Mucosa of stomach (tissue), 1 donor: Measurements from ENCODE around the gene REEP6.
"Not testable (repeated sequence)": the region's sequence is repeated elsewhere in the genome, so short reads cannot be mapped to it uniquely, and the experiment has no call there.

Source experiments
- H3K27me3 ChIP-seq: one replicate; pipeline ENCODE4 v1.7.0; 2013; ENCODE audit warnings: mild to moderate bottlenecking, low read length; ENCODE audit not compliant: control insufficient read depth, insufficient read depth
- H3K36me3 ChIP-seq: one replicate; pipeline ENCODE4 v1.7.0; 2013; ENCODE audit warnings: low read length; ENCODE audit not compliant: control insufficient read depth, insufficient read depth
- H3K4me1 ChIP-seq: one replicate; pipeline ENCODE4 v1.7.0; 2013; ENCODE audit warnings: mild to moderate bottlenecking, low read length; ENCODE audit not compliant: control insufficient read depth, insufficient read depth
- H3K4me3 ChIP-seq: one replicate; pipeline ENCODE4 v1.7.0; 2013; ENCODE audit warnings: low read length
- H3K9ac ChIP-seq: one replicate; pipeline ENCODE4 v1.7.0; 2013; ENCODE audit warnings: mild to moderate bottlenecking, low read length, moderate library complexity
- H3K9me3 ChIP-seq: one replicate; pipeline ENCODE4 v1.7.0; 2013; ENCODE audit warnings: mild to moderate bottlenecking, low read length, moderate library complexity; ENCODE audit not compliant: control insufficient read depth
- donor health status: Pancreatic carcinoma.

REEP6 gene

GRCh38 chr19:1471010-1471514 lies 19.9 kb upstream of the REEP6 start:
- H3K36me3 ChIP-seq = no peaks in the 10 kb centered on the region
- H3K9me3 ChIP-seq = no peaks in the 10 kb centered on the region
- H3K27me3 ChIP-seq = peaks cover 71% of the 10 kb centered on the region
- H3K9ac ChIP-seq = peak overlapping the region; percentile 15
- H3K4me1 ChIP-seq = peaks cover 45% of the 10 kb centered on the region
- no peak overlapping the region for H3K4me3 ChIP-seq

GRCh38 chr19:1471515-1472160 lies 19.3 kb upstream of the REEP6 start:
- Histone ChIP-seq H3K9me3 (no peaks in the 10 kb centered on the region), H3K27me3 (peaks cover 66% of the 10 kb centered on the region), H3K36me3 (no peaks in the 10 kb centered on the region), H3K9ac (peak overlapping the region; percentile 15), H3K4me3 (no peak overlapping the region), H3K4me1 (peaks cover 40% of the 10 kb centered on the region)

GRCh38 chr19:1472231-1473084 lies 18.5 kb upstream of the REEP6 start:
- Histone ChIP-seq H3K4me3 (no peak overlapping the region), H3K4me1 (peaks cover 33% of the 10 kb centered on the region), H3K9ac (no peak overlapping the region), H3K27me3 (peaks cover 57% of the 10 kb centered on the region), H3K9me3 (no peaks in the 10 kb centered on the region), H3K36me3 (no peaks in the 10 kb centered on the region)

- no peak overlapping the region for H3K9ac ChIP-seq
- peaks cover 26% of the 10 kb centered on the region for H3K4me1 ChIP-seq
- H3K36me3 ChIP-seq = no peaks in the 10 kb centered on the region
- H3K9me3 ChIP-seq = no peaks in the 10 kb centered on the region
- peaks cover 49% of the 10 kb centered on the region for H3K27me3 ChIP-seq
- H3K4me3 ChIP-seq = no peak overlapping the region
Observed at GRCh38 chr19:1473085-1473851, 17.7 kb upstream of the REEP6 start.

GRCh38 chr19:1474011-1474764 lies 16.8 kb upstream of the REEP6 start:
- Histone ChIP-seq H3K27me3 (peaks cover 43% of the 10 kb centered on the region), H3K9ac (no peak overlapping the region), H3K36me3 (no peaks in the 10 kb centered on the region), H3K4me3 (no peak overlapping the region), H3K9me3 (no peaks in the 10 kb centered on the region), H3K4me1 (peaks cover 25% of the 10 kb centered on the region)

GRCh38 chr19:1474765-1475351 lies 16.1 kb upstream of the REEP6 start:
- H3K27me3 ChIP-seq = peaks cover 40% of the 10 kb centered on the region

GRCh38 chr19:1475751-1476437 lies 15.1 kb upstream of the REEP6 start:
- Histone ChIP-seq H3K4me1 (peaks cover 14% of the 10 kb centered on the region), H3K27me3 (peaks cover 30% of the 10 kb centered on the region), H3K4me3 (no peak overlapping the region), H3K9me3 (no peaks in the 10 kb centered on the region), H3K9ac (no peak overlapping the region), H3K36me3 (no peaks in the 10 kb centered on the region)

More at GRCh38 chr19:1474765-1475351, 16.1 kb upstream of the REEP6 start:
- Histone ChIP-seq H3K4me1 (peaks cover 24% of the 10 kb centered on the region), H3K4me3 (no peak overlapping the region), H3K9me3 (no peaks in the 10 kb centered on the region), H3K36me3 (no peaks in the 10 kb centered on the region), H3K9ac (no peak overlapping the region)

GRCh38 chr19:1477056-1477455 lies 13.9 kb upstream of the REEP6 start:
- not testable (repeated sequence) for H3K9me3 ChIP-seq, H3K4me1 ChIP-seq, H3K4me3 ChIP-seq, H3K36me3 ChIP-seq, H3K9ac ChIP-seq
- H3K27me3 ChIP-seq = peaks cover 18% of the 10 kb centered on the region

- Histone ChIP-seq H3K4me3 (peak within 1 kb of the TSS; percentile 34), H3K27me3 (no peaks in the 10 kb centered on the region), H3K9me3 (no peaks in the 10 kb centered on the region), H3K4me1 (no peaks in the 10 kb centered on the region), H3K9ac (peak within 1 kb of the TSS; percentile 82), H3K36me3 (no peaks in the 10 kb centered on the region)
Observed at GRCh38 chr19:1478934-1479707, 11.9 kb upstream of the REEP6 start, which contains the start of gene C19orf25. C19orf25 (minus strand) TSS chr19:1479215; CDS start chr19:1478903, 312 bp downstream.

- Histone ChIP-seq H3K4me3 (no peak overlapping the region), H3K9ac (no peak overlapping the region), H3K9me3 (no peaks in the 10 kb centered on the region), H3K4me1 (no peaks in the 10 kb centered on the region), H3K36me3 (no peaks in the 10 kb centered on the region), H3K27me3 (no peaks in the 10 kb centered on the region)
Observed at GRCh38 chr19:1481224-1481892, 9.6 kb upstream of the REEP6 start.
